Spleen (tissue), 7 donors: ENCODE measurements around the gene HORMAD2.

Experiments used
- CTCF ChIP-seq, 11 experiments: fragments of 200-600 bp in 7 of 11; fragments of 450-650 bp in 4 of 11; sonication (generic) in 4 of 11; IDR thresholded peaks in 8 of 11; conservative IDR thresholded peaks in 3 of 11; 1 replicate in 7 of 11; 2 replicates in 4 of 11; pipeline versions ENCODE4 v1.4.0 to v1.8.0; 2016 to 2021; ENCODE audit warnings: antibody characterized with exemption in 11 of 11, inconsistent platforms in 4 of 11, mild to moderate bottlenecking in 1 of 11
- POLR2A ChIP-seq, 3 donors: fragments of 450-650 bp; IDR thresholded peaks; one replicate each; pipeline ENCODE4 v1.5.1; 2017; ENCODE audit warnings: antibody characterized with exemption in 3 of 3, mild to moderate bottlenecking in 1 of 3
- POLR2AphosphoS5 ChIP-seq, 3 donors: sonication (generic); formaldehyde crosslinking; IDR thresholded peaks; one replicate each; pipeline ENCODE4 v1.5.1; 2017; ENCODE audit warnings: antibody characterized with exemption in 3 of 3
- donor health status: DM: no; HTN: no; CAD: no; lungs with moderate emphysema.
- donor health status: DM: no; HTN: no; CAD: no.
- donor health status: DM: no; HTN: no; CAD: no.

GRCh38 chr22:30187094-30187493, 106.8 kb downstream of the HORMAD2 start:
- TF ChIP-seq POLR2A (IDR thresholded peaks at IDR 0.05) (no peak), CTCF (IDR thresholded peaks at IDR 0.05 in 8 of 11, conservative IDR thresholded peaks at IDR 0.05 in 3 of 11) (no peak), POLR2AphosphoS5 (IDR thresholded peaks at IDR 0.05) (no peak)
